Pancreas (tissue), 10 donors: ENCODE measurements around the gene CD96. TPM values are rescaled to one million over a fixed set of nuclear protein-coding genes. Genes with fewer than 3 reads are reported as not detected.

Experiments
- ATAC-seq, 4 donors: fragments of 200-7000 bp; cut with Tn5 transposase; one replicate each; pipeline versions ENCODE4 v1.8.0 to v1.9.1; 2020; ENCODE audit warnings: mild to moderate bottlenecking in 4 of 4, moderate library complexity in 4 of 4
- DNase-seq, 6 donors: peaks; one replicate each; pipeline ENCODE4 v3.0.0-alpha.2; 2020
- FAIRE-seq: peaks from 2 replicates; lab custom pipeline; 2012; peaks lifted over from hg19 to GRCh38; lab: Jason Lieb, UNC
- H3K27ac ChIP-seq, 4 donors: fragments of 200-600 bp; sonication (generic); 1 replicate in 3 of 4; 2 replicates in 1 of 4; pipeline versions ENCODE4 v1.5.0 to v1.8.0; 2020
- H3K27me3 ChIP-seq, 4 donors: fragments of 200-600 bp; one replicate each; pipeline ENCODE4 v1.8.0; 2021
- H3K36me3 ChIP-seq, 3 donors: fragments of 200-600 bp; sonication (generic) in 1 of 3; one replicate each; pipeline versions ENCODE4 v1.5.0 to v1.8.0; 2020 to 2021
- H3K4me1 ChIP-seq, 3 donors: fragments of 200-600 bp; one replicate each; pipeline ENCODE4 v1.8.0; 2021
- H3K4me3 ChIP-seq, 4 donors: fragments of 200-600 bp; sonication (generic) in 2 of 4; one replicate each; pipeline versions ENCODE4 v1.5.0 to v1.8.0; 2020 to 2021
- H3K9me3 ChIP-seq, 4 donors: fragments of 200-600 bp; one replicate each; pipeline ENCODE4 v1.8.0; 2021
- CTCF ChIP-seq, 4 donors: fragments of 200-600 bp; sonication (generic) in 3 of 4; IDR thresholded peaks; one replicate each; pipeline versions ENCODE4 v1.5.0 to v1.8.0; 2021; ENCODE audit warnings: antibody characterized with exemption in 4 of 4
- WGBS, 2 donors: extraction: QIAGEN DNeasy Blood & Tissue Kit; methylation state at CpG; one replicate each; pipeline ENCODE4 v1.1.7; 2013; 5-methylcytosine and 5-hydroxymethylcytosine counted together
- intact Hi-C, 3 donors: fragments of 100-400 bp; cut with DNase I; formaldehyde crosslinking; loops; one replicate each; pipeline versions ENCODE4 v1.11.1 to v1.14.2; 2022
- polyA plus RNA-seq, 2 donors: library from polyadenylated mRNA; stranded (reverse); fragments of 200-250 nt; gene quantifications; one replicate each; pipeline ENCODE4 v1.2.3, GENCODE V29; 2013
- total RNA-seq, 6 donors: library from RNA; stranded (reverse); fragmentation: NEBNext Ultra II Directional in 4 of 6; extraction: Animal tissue kit (Norgen Biotek cat#: 25700) in 4 of 6; gene quantifications; one replicate each; pipeline versions ENCODE4 v1.2.1 to v1.2.4, GENCODE V29; 2021 to 2023
- donor health status: healthy with polysubstance abuse.
- donor health status: DM: no; HTN: no; CAD: no; lungs with moderate emphysema.
- donor health status: DM: no; HTN: no; CAD: no.
- donor health status: control.
- donor health status: control.
- donor health status: Bipolar disorder and iron deficiency.
- donor health status: DM: yes; HTN: yes; CAD: no.
- donor health status: DM: no; HTN: no; CAD: no.
- donor health status: DM: no; HTN: no; CAD: no.
- donor health status: DM: yes; HTN: yes; CAD: no.

The CD96 gene
- total and polyA plus RNA-seq, 8 donors: 0.12 to 1.9 (median 0.47) TPM

- no peaks in the 10 kb centered on the region for H3K9me3 ChIP-seq
- intact Hi-C loops: no loop called here
- TF ChIP-seq CTCF (IDR thresholded peaks at IDR 0.05): no peak
- no peaks in the 10 kb centered on the region for H3K36me3 ChIP-seq
- H3K27ac ChIP-seq: no peak overlapping the region
- no peak for DNase-seq
- H3K4me3 ChIP-seq: no peak overlapping the region
- no peaks in the 10 kb centered on the region for H3K4me1 ChIP-seq
- no peak for FAIRE-seq
- H3K27me3 ChIP-seq: no peaks in the 10 kb centered on the region
- ATAC-seq: no peak
- 79 to 83% methylated on average over 12 of the region's 12 CpGs for WGBS, 2 donors
Observed at GRCh38 chr3:111570404-111571030, 28.5 kb downstream of the CD96 start.

GRCh38 chr3:111571282-111571681 lies 29.3 kb downstream of the CD96 start:
- Histone ChIP-seq H3K27ac (no peak overlapping the region), H3K4me1 (no peaks in the 10 kb centered on the region), H3K36me3 (no peaks in the 10 kb centered on the region), H3K4me3 (no peak overlapping the region), H3K9me3 (no peaks in the 10 kb centered on the region), H3K27me3 (no peaks in the 10 kb centered on the region)
- ATAC-seq (no peak), FAIRE-seq (no peak), DNase-seq (no peak)
- WGBS, 2 donors: 67 to 77% methylated on average over 1 of the region's 1 CpG
- intact Hi-C loops: no loop called here
- TF ChIP-seq CTCF (IDR thresholded peaks at IDR 0.05): no peak

GRCh38 chr3:111571907-111572460 lies 30.0 kb downstream of the CD96 start:
- intact Hi-C loops: no loop called here

GRCh38 chr3:111577113-111577512 lies 35.1 kb downstream of the CD96 start:
- intact Hi-C loops: no loop called here
- TF ChIP-seq CTCF (IDR thresholded peaks at IDR 0.05): no peak
- no peaks in the 10 kb centered on the region for H3K27me3 ChIP-seq
- no peak for ATAC-seq
- no peak overlapping the region for H3K27ac ChIP-seq
- no peaks in the 10 kb centered on the region for H3K36me3 ChIP-seq
- no peak for DNase-seq
- no peak for FAIRE-seq
- no peak overlapping the region for H3K4me3 ChIP-seq
- H3K9me3 ChIP-seq: no peaks in the 10 kb centered on the region
- no peaks in the 10 kb centered on the region for H3K4me1 ChIP-seq
- WGBS, 2 donors: 10 to 13% methylated on average over 1 of the region's 1 CpG

More at GRCh38 chr3:111571907-111572460, 30.0 kb downstream of the CD96 start:
- FAIRE-seq (no peak), ATAC-seq (no peak), DNase-seq (no peak)
- WGBS, 2 donors: 91 to 97% methylated on average over 6 of the region's 6 CpGs
- Histone ChIP-seq H3K27ac (no peak overlapping the region), H3K9me3 (no peaks in the 10 kb centered on the region), H3K36me3 (no peaks in the 10 kb centered on the region), H3K4me1 (no peaks in the 10 kb centered on the region), H3K27me3 (no peaks in the 10 kb centered on the region), H3K4me3 (no peak overlapping the region)
- TF ChIP-seq CTCF (IDR thresholded peaks at IDR 0.05): no peak
